KG1 (cell line): ENCODE data around the gene C3orf18.

Experiments
- DNase-seq: peaks from one replicate; lab custom pipeline; 2025; lab: John Stamatoyannopoulos, UW

Gene C3orf18

GRCh38 chr3:50603261-50604109, 35.9 kb upstream of the C3orf18 start:
- DNase-seq = no peak

GRCh38 chr3:50602595-50603191, 35.1 kb upstream of the C3orf18 start:
- no peak for DNase-seq

DNA sequence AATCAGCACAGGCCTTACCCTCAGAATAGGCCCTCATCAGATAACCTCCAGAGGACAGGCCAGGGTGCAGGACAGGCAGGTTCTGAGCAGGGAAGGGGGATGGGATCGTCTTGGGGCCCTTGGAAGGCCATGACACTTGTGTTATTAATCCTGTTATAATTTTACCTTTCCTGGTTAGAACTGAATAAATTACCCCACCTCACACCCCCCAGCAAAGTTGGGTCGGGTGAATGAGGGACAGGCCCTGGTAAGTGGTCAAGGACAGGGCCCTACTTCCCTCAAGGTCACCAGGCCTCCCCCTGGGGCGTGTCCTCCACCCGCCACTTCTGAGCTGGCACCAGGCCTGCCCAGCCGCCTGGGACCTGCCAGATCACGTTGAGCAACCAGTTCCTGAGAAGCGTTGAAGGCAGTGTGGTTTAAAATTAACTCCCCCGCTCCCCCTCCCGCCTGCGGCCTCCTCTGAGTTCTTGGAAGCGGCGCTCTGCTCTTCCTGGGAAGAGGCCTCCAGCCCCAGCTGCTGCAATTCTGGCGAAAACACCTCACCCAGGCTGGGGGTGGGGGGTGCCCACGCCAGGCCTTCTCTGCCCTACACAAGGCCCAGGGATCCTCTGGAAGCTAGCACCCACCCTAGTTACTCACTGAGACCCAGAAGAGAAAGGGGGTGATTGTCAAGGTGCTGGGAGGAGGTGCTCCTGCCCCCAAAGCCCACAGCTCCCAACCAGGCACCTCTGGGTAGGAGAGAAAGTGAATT, 33.5 kb upstream of the C3orf18 start:
- DNase-seq = peak; percentile 70

GRCh38 chr3:50600141-50600753, 32.7 kb upstream of the C3orf18 start:
- no peak for DNase-seq

DNA sequence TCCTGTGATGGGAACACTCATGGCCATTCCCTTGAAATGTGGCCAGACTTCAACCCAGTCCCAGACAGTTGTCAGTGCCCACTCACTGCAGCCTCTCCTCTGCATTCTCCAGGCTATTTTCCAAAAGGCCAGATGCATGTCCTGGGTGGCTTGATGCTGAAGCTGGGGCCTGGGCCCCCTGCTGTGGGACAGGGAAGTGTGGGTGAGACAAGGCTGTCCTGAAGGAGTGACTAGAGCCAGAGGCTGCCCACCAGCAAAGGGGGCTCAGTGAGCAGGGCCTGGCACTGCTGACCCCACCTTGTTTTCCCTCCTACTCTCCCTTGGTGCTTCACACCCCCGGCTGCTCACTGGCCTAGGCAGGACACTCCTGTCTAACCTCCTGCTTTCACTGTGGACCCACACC, 32.2 kb upstream of the C3orf18 start:
- DNase-seq = no peak

- no peak for DNase-seq
Observed at GRCh38 chr3:50599115-50599715, 31.7 kb upstream of the C3orf18 start.

GRCh38 chr3:50594253-50594785, 26.8 kb upstream of the C3orf18 start:
- DNase-seq = no peak

DNA sequence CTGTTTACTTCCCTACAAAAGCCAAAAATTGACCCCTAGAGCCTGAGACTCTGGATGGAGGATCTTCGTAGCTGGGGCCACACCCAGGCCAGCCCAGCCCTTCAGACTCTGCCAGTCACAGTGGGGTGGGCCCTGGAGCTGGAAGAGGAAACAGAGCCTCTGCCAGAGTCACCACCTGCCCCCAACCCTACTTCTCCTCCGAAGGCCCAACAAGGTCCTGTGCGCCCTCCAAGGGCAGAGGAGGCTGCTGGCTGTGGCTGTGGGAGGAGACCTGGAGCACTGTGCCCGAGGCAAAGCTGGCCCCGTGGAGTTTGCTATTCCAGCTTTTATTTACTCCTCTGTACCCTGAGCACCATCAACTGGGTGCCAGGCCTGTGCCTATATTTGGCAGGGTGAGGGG, 25.0 kb upstream of the C3orf18 start:
- DNase-seq = no peak

DNA sequence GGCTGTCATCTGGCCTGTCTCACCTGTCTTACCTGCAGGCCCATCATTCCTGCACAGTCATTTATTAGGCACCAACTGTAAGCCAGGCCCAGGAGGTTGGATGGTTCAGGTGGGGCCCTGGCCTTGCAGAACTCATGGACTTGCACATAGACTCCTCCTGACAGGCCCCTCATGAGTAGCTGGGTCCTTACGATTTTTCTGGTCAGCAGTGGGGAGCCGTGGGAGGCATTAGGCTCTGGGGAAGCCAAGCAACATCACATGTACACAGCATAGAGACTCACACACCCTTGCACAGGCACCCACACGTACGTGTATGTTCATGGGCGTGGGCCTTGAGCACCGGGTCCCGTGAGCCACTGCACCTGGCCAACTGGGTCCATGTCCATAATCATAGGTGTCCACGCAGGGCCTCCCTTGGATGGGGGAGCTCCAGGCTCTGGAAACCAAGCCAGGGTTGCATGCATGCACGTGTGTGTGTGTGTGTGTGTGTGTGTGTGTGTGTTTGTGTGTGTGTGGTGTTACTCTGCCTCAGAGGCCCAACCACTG, 23.7 kb upstream of the C3orf18 start:
- DNase-seq = no peak

- DNase-seq = no peak
Observed at GRCh38 chr3:50588759-50589433, 21.3 kb upstream of the C3orf18 start.

DNA sequence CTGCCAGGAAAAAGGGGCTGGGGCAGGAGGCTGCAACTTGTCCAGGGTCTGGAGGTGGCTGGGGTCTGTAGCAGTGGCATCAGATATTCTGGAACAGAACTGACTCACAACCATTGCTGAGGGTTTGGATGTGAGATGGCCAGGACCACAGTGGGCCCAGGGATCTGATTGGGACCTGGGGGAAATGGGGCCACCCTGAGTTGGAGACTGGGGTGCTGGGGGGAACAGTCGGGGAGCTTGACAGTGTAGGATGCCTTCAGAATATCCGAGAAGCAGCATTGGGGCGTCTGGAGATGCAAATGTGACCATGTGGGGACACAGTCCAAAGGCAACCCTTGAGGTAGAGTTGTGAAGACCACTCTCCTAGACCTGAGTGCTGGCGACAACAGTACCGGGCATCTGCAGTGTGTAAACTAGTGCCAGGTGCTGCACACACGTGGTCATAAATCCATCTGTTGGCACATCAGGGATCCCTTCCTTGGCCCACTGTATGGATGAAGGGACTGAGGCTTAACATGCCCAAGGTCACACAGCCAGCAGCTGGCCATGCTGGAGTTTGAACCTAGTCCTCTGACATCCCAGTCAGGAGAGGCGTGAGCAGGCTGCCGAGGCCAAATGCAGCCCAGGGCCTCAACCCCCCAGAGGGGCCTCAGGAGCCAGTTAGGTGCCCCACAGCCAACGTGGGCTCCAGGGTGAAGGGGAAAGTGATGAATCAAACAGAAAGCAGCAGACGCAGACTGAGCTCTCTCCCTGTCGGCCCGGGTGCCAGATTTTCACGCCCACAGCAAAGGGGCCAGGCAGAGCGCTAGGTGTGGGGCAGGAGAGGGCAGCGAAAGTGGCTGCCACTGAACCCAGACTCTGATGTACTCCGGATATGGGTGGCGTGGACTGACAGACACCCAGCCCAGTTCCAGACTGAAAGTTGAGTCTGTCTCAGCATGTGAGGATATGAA, 20.5 kb upstream of the C3orf18 start:
- no peak for DNase-seq

GRCh38 chr3:50587373-50587772, 19.8 kb upstream of the C3orf18 start:
- no peak for DNase-seq

- DNase-seq = no peak
Observed at GRCh38 chr3:50586763-50587070, 19.2 kb upstream of the C3orf18 start.

DNA sequence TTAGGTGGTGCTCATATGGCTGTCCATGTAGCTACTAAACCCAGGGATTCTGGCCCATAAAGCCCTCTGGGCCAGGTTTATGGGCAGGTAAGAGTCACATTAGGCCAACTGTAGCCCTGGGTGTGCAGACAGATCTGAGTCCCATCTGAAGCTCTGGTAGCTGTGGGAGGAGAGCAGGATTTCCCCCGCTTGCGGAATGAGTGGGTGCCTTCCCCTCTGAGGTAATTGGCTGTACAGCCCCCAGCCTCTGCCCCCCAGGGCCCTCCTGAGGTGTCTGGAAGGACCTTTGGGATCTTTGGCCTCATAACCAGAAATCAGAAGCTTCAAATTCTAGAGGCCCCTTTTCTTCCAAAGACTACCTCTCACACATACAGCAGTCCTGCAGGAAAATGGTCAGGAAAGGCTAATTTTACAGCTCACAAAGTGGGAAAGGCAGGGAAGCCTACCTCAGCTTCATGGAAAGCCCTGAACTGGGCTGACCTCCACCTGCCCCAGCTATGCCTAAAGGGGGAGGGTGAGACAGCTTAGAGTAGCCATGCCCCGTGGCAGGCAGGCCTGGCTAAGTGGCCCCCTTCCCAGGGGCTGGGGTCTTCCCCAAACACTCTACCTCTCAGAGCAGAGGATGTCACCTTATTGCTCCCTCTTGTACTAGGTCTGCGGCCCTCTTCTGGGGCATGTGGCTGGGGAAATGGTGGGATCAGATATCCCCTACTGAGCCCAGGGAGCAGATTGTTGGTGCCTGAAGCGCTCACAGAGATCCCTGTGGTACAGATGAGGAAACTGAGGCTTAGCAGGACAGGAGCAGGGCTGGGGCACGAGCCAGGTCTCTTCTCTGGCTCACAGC, 18.6 kb upstream of the C3orf18 start:
- DNase-seq = no peak

DNA sequence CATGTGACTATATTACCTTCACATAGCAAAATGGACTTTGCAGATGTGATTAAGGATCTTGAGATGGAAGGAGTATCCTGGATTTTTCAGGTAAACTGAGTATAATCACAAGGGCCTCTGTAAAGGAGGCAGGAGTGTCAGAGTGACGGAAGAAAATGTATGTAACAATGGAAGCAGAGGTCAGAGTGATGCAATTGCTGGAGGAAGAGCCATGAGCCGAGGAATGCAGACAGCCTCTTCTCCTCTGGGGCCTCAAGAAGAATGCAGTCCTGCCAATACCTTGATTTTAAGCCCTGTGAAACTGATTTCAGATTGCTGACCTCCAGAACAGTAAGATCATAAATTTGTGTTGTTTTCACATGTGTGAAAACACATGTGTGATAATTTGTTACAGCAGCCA, 16.8 kb upstream of the C3orf18 start:
- no peak for DNase-seq

GRCh38 chr3:50583897-50584296, 16.4 kb upstream of the C3orf18 start:
- no peak for DNase-seq

DNA sequence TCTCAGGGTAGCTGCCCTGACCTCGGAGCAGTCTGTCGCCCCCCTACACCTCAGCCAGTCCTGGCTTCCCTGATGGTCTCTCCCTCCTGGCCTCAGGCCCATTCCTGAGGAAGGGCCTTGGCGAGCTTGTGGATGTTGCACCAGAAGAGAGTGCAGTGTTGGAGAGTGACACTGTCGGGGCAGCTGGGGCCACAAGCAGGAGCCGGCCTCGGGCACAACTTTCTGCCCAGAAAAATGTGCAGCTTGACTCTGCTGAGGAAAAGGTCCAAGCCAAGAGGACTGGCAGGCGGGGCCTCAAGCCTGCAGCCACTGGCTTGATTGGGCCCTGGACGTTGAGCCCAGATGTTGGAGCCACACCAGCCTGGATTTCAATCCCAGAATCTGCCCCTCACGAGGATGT, 14.5 kb upstream of the C3orf18 start:
- no peak for DNase-seq

GRCh38 chr3:50581459-50581842, 13.9 kb upstream of the C3orf18 start:
- DNase-seq = no peak
